Thyroid gland (tissue), 4 donors: ENCODE measurements around the gene INPP4A. TPM values are rescaled to one million over a fixed set of nuclear protein-coding genes. Genes with fewer than 3 reads are reported as not detected.

Experiments
- DNase-seq, 2 donors: peaks; one replicate each; pipeline ENCODE4 v3.0.0-alpha.2; 2019
- H3K27ac ChIP-seq, 3 donors: fragments of 200-600 bp; sonication (generic); 1 replicate in 2 of 3; 2 replicates in 1 of 3; pipeline ENCODE4 v1.5.1; 2016 to 2019; ENCODE audit warnings: mild to moderate bottlenecking in 1 of 3, moderate library complexity in 1 of 3
- H3K27me3 ChIP-seq: fragments of 200-600 bp; sonication (generic); one replicate; pipeline ENCODE4 v1.5.1; 2019
- H3K36me3 ChIP-seq, 2 donors: fragments of 200-600 bp; sonication (generic); one replicate each; pipeline ENCODE4 v1.5.1; 2016 to 2019
- H3K4me1 ChIP-seq, 2 donors: fragments of 200-600 bp; sonication (generic); one replicate each; pipeline ENCODE4 v1.5.1; 2017 to 2019
- H3K4me3 ChIP-seq, 3 donors: fragments of 200-600 bp; sonication (generic); replicated peaks in 1 of 3; 1 replicate in 2 of 3; 2 replicates in 1 of 3; pipeline ENCODE4 v1.5.1; 2016; ENCODE audit warnings: mild to moderate bottlenecking in 1 of 3
- H3K9me3 ChIP-seq: fragments of 200-600 bp; sonication (generic); one replicate; pipeline ENCODE4 v1.5.1; 2017
- CTCF ChIP-seq, 6 experiments: fragments of 200-600 bp in 3 of 6; fragments of 450-650 bp in 3 of 6; sonication (generic) in 3 of 6; IDR thresholded peaks; one replicate each; pipeline ENCODE4 v1.5.1; 2016 to 2019; ENCODE audit warnings: antibody characterized with exemption in 6 of 6, mild to moderate bottlenecking in 2 of 6, inconsistent platforms in 1 of 6, moderate library complexity in 1 of 6
- POLR2A ChIP-seq, 2 donors: fragments of 450-650 bp; IDR thresholded peaks; one replicate each; pipeline ENCODE4 v1.6.1; 2017; ENCODE audit warnings: antibody characterized with exemption in 2 of 2, mild to moderate bottlenecking in 2 of 2, moderate library complexity in 1 of 2
- WGBS, 2 donors: methylation state at CpG; one replicate each; pipeline ENCODE4 v1.1.5; 2017; 5-methylcytosine and 5-hydroxymethylcytosine counted together
- intact Hi-C: fragments of 100-400 bp; cut with DNase I; formaldehyde crosslinking; loops from one replicate; pipeline ENCODE4 v1.15.1; 2023
- total RNA-seq, 4 donors: library from RNA; depleted of rRNA; stranded (reverse); fragments of >200 nt; gene quantifications; one replicate each; pipeline ENCODE4 v1.2.3, GENCODE V29; 2016

Gene INPP4A
- total RNA-seq, 4 donors from 2014 or later = 18.9 to 24.9 (median 23.8) TPM

- TF ChIP-seq POLR2A (IDR thresholded peaks at IDR 0.05) (no peak), CTCF (IDR thresholded peaks at IDR 0.05) (no peak)
- intact Hi-C loops = no loop called here
- WGBS, 2 donors = 87 to 95% methylated on average over 10 of the region's 10 CpGs
- Histone ChIP-seq H3K4me3 (no peak overlapping the region), H3K9me3 (no peaks in the 10 kb centered on the region), H3K36me3 (no peaks in the 10 kb centered on the region), H3K27me3 (no peaks in the 10 kb centered on the region), H3K4me1 (peaks cover 10 to 33% of the 10 kb centered on the region in 2 donors), H3K27ac (peak overlapping the region in 1 of 3 donors; percentile 73)
- no peak for DNase-seq
Observed at GRCh38 chr2:98463988-98464771, 19.5 kb downstream of the INPP4A start.

- no peak for TF ChIP-seq POLR2A (IDR thresholded peaks at IDR 0.05)
- no peak for TF ChIP-seq CTCF (IDR thresholded peaks at IDR 0.05)
- intact Hi-C loops = no loop called here
- DNase-seq = no peak
- 67 to 77% methylated on average over 12 of the region's 12 CpGs for WGBS, 2 donors
- Histone ChIP-seq H3K4me1 (peaks cover 10 to 26% of the 10 kb centered on the region in 2 donors), H3K4me3 (no peak overlapping the region), H3K27ac (peak overlapping the region; percentile 12 to 73 (median 45)), H3K9me3 (no peaks in the 10 kb centered on the region), H3K36me3 (no peaks in the 10 kb centered on the region), H3K27me3 (no peaks in the 10 kb centered on the region)
Observed at GRCh38 chr2:98464772-98465310, 20.2 kb downstream of the INPP4A start.

- H3K4me1 ChIP-seq = peaks cover 10 to 21% of the 10 kb centered on the region in 2 donors
- 33 to 35% methylated on average over 11 of the region's 11 CpGs for WGBS, 2 donors
Observed at GRCh38 chr2:98465456-98466226, 21.0 kb downstream of the INPP4A start.

GRCh38 chr2:98467082-98467536, 22.5 kb downstream of the INPP4A start:
- TF ChIP-seq CTCF (IDR thresholded peaks at IDR 0.05) (no peak), POLR2A (IDR thresholded peaks at IDR 0.05) (no peak)
- intact Hi-C loops = no loop called here
- no peak overlapping the region for H3K4me3 ChIP-seq
- H3K9me3 ChIP-seq = no peaks in the 10 kb centered on the region
- DNase-seq = no peak
- H3K27ac ChIP-seq = no peak overlapping the region
- H3K27me3 ChIP-seq = no peaks in the 10 kb centered on the region
- 85 to 94% methylated on average over 11 of the region's 11 CpGs for WGBS, 2 donors
- H3K4me1 ChIP-seq = peaks cover 10 to 21% of the 10 kb centered on the region in 2 donors
- no peaks in the 10 kb centered on the region for H3K36me3 ChIP-seq

More at GRCh38 chr2:98465456-98466226, 21.0 kb downstream of the INPP4A start:
- Histone ChIP-seq H3K27ac (peak overlapping the region; percentile 12 to 73 (median 45)), H3K27me3 (no peaks in the 10 kb centered on the region), H3K9me3 (no peaks in the 10 kb centered on the region), H3K36me3 (no peaks in the 10 kb centered on the region), H3K4me3 (no peak overlapping the region)
- intact Hi-C loops = no loop called here
- TF ChIP-seq POLR2A (IDR thresholded peaks at IDR 0.05) (no peak), CTCF (IDR thresholded peaks at IDR 0.05) (no peak)
- DNase-seq = peak; percentile 89 to 91
